Glutamatergic neuron (in vitro differentiated cells): ENCODE measurements around the gene SUGT1. TPM values are rescaled to one million over a fixed set of nuclear protein-coding genes. Genes with fewer than 3 reads are reported as not detected.

Experiments
- DNase-seq: peaks from one replicate; pipeline ENCODE4 v3.0.0; 2022
- H3K27ac Mint-ChIP-seq: one replicate; pipeline ENCODE4 v1.8.0; 2020; ENCODE audit warnings: mild to moderate bottlenecking, mixed read lengths, inconsistent platforms; ENCODE audit not compliant: unreplicated experiment
- H3K27me3 Mint-ChIP-seq: one replicate; pipeline ENCODE4 v1.8.0; 2020; ENCODE audit warnings: mild to moderate bottlenecking, moderate library complexity, mixed read lengths, inconsistent platforms; ENCODE audit not compliant: unreplicated experiment
- H3K36me3 Mint-ChIP-seq: one replicate; pipeline ENCODE4 v1.8.0; 2020; ENCODE audit warnings: mild to moderate bottlenecking, mixed read lengths, inconsistent platforms; ENCODE audit not compliant: unreplicated experiment
- H3K4me1 Mint-ChIP-seq: one replicate; pipeline ENCODE4 v1.8.0; 2020; ENCODE audit warnings: mild to moderate bottlenecking, low read depth, mixed read lengths, inconsistent platforms; ENCODE audit not compliant: unreplicated experiment
- H3K4me3 Mint-ChIP-seq: one replicate; pipeline ENCODE4 v1.8.0; 2020; ENCODE audit warnings: mild to moderate bottlenecking, mixed read lengths, inconsistent platforms; ENCODE audit not compliant: unreplicated experiment
- H3K9me3 Mint-ChIP-seq: one replicate; pipeline ENCODE4 v1.8.0; 2020; ENCODE audit warnings: mild to moderate bottlenecking, moderate library complexity, mixed read lengths, inconsistent platforms; ENCODE audit not compliant: unreplicated experiment
- total RNA-seq: library from RNA; stranded (reverse); fragmentation: NEBNext Ultra II Directional; extraction: Animal tissue kit (Norgen Biotek cat#: 25700); gene quantifications from one replicate; pipeline ENCODE4 v1.2.1, GENCODE V29; 2021; ENCODE audit not compliant: unreplicated experiment
- TF ChIP-seq, protein P1 (sequence below): fragments of 200-600 bp; sonication (generic); IDR thresholded peaks from one replicate; pipeline ENCODE4 v1.5.0; 2021; ENCODE audit not compliant: partially characterized antibody, unreplicated experiment

SUGT1 gene
- total RNA-seq, 1 donor from 2014 or later: 57.9 TPM

GRCh38 chr13:52725302-52725701, 72.7 kb downstream of the SUGT1 start:
- H3K4me1 Mint-ChIP-seq: peaks cover 5% of the 10 kb centered on the region
- peaks cover 1% of the 10 kb centered on the region for H3K9me3 Mint-ChIP-seq
- H3K4me3 Mint-ChIP-seq: no peak overlapping the region
- DNase-seq: no peak
- H3K27me3 Mint-ChIP-seq: no peaks in the 10 kb centered on the region
- TF ChIP-seq, protein P1, sequence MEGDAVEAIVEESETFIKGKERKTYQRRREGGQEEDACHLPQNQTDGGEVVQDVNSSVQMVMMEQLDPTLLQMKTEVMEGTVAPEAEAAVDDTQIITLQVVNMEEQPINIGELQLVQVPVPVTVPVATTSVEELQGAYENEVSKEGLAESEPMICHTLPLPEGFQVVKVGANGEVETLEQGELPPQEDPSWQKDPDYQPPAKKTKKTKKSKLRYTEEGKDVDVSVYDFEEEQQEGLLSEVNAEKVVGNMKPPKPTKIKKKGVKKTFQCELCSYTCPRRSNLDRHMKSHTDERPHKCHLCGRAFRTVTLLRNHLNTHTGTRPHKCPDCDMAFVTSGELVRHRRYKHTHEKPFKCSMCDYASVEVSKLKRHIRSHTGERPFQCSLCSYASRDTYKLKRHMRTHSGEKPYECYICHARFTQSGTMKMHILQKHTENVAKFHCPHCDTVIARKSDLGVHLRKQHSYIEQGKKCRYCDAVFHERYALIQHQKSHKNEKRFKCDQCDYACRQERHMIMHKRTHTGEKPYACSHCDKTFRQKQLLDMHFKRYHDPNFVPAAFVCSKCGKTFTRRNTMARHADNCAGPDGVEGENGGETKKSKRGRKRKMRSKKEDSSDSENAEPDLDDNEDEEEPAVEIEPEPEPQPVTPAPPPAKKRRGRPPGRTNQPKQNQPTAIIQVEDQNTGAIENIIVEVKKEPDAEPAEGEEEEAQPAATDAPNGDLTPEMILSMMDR: no peak
- H3K36me3 Mint-ChIP-seq: peaks cover 7% of the 10 kb centered on the region
- H3K27ac Mint-ChIP-seq: no peak overlapping the region

- peaks cover 11% of the 10 kb centered on the region for H3K36me3 Mint-ChIP-seq
- no peak overlapping the region for H3K4me3 Mint-ChIP-seq
- peaks cover 5% of the 10 kb centered on the region for H3K4me1 Mint-ChIP-seq
- TF ChIP-seq, protein P1: no peak
- no peak overlapping the region for H3K27ac Mint-ChIP-seq
- DNase-seq: no peak
- no peaks in the 10 kb centered on the region for H3K27me3 Mint-ChIP-seq
- peaks cover 1% of the 10 kb centered on the region for H3K9me3 Mint-ChIP-seq
Measured at GRCh38 chr13:52726258-52726657, 73.6 kb downstream of the SUGT1 start.

DNA sequence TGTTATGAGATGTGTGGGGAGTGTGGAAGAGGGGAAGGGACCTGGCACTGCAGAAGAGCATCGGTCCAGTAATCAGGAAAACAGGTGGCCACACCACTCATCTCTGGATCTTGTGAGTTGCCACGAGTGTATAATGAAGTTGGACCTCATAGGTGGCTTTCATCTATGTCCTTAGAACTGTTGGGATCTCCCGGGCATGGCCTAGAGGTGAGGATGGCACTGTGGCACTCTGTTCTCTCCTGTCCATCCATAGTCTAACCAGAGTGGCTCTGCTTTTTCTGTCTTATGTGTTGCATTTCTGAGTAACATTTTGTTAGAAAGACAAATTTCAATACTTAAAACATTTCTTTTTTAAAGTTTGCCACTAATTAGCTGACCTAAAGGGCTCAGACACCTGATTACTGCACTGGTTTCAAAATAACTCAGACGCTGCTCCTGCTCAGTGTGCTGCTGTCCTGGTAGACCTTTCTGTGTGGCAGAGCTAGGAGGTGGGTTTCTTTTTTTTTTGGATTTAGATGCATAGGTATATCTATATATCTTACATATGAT, 81.5 kb downstream of the SUGT1 start:
- Mint-ChIP-seq H3K4me1 (peaks cover 9% of the 10 kb centered on the region), H3K4me3 (no peak overlapping the region), H3K36me3 (peaks cover 13% of the 10 kb centered on the region), H3K27ac (no peak overlapping the region), H3K27me3 (peaks cover 6% of the 10 kb centered on the region), H3K9me3 (no peaks in the 10 kb centered on the region)
- no peak for DNase-seq
- TF ChIP-seq, protein P1: no peak

DNA sequence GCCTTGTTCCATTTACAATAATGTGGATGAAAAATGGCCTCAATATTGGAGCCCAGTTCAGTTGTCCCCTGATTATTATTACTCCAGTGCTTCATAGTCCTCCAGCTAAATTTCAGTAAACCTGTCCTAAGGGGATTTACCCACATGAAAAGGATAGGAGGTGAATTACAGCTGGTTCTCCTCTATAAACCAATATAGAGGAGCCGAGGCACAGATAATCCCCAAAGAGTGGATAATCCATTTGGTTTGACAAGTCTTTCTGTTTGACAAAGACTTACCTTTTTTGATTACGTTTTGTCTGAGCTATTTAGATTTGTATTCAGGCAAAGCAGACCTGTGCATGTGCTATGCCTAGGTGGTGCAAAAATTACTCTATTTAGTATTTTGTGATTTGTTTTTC, 84.3 kb downstream of the SUGT1 start:
- Mint-ChIP-seq H3K9me3 (no peaks in the 10 kb centered on the region), H3K4me1 (peaks cover 9% of the 10 kb centered on the region), H3K27me3 (peaks cover 14% of the 10 kb centered on the region), H3K27ac (no peak overlapping the region), H3K36me3 (peaks cover 7% of the 10 kb centered on the region), H3K4me3 (no peak overlapping the region)
- DNase-seq: no peak
- TF ChIP-seq, protein P1: no peak

- Mint-ChIP-seq H3K4me1 (peaks cover 9% of the 10 kb centered on the region), H3K27me3 (peaks cover 14% of the 10 kb centered on the region), H3K36me3 (peaks cover 9% of the 10 kb centered on the region), H3K27ac (no peak overlapping the region), H3K9me3 (no peaks in the 10 kb centered on the region), H3K4me3 (no peak overlapping the region)
- TF ChIP-seq, protein P1: no peak
- no peak for DNase-seq
Measured at GRCh38 chr13:52737451-52737850, 84.8 kb downstream of the SUGT1 start.
